Mucosa of descending colon (tissue), 3 donors: ENCODE results near the gene CKAP2L. TPM values are rescaled to one million over a fixed set of nuclear protein-coding genes. Genes with fewer than 3 reads are reported as not detected.

Experiments
- ATAC-seq: fragments of 200-7000 bp; cut with Tn5 transposase; one replicate; pipeline ENCODE4 v1.9.1; 2020; ENCODE audit warnings: mild to moderate bottlenecking, moderate library complexity
- DNase-seq, 3 donors: peaks; one replicate each; pipeline ENCODE4 v3.0.0-alpha.2; 2020
- H3K36me3 ChIP-seq: fragments of 200-600 bp; one replicate; pipeline ENCODE4 v1.8.0; 2021; ENCODE audit warnings: low read depth, mild to moderate bottlenecking
- H3K4me1 ChIP-seq: fragments of 200-600 bp; one replicate; pipeline ENCODE4 v1.8.0; 2021; ENCODE audit warnings: low read depth, mild to moderate bottlenecking
- H3K4me3 ChIP-seq: fragments of 200-600 bp; one replicate; pipeline ENCODE4 v1.8.0; 2021; ENCODE audit warnings: mild to moderate bottlenecking
- H3K9me3 ChIP-seq: fragments of 200-600 bp; one replicate; pipeline ENCODE4 v1.8.0; 2021; ENCODE audit warnings: mild to moderate bottlenecking
- intact Hi-C, 2 donors: fragments of 100-400 bp; cut with DNase I in 1 of 2; cut with micrococcal nuclease in 1 of 2; formaldehyde crosslinking; loops; one replicate each; pipeline versions ENCODE4 v1.11.0 to v1.11.1; 2022; cut with DNase I, micrococcal nuclease
- total RNA-seq, 3 donors: library from RNA; stranded (reverse); fragmentation: NEBNext Ultra II Directional in 2 of 3; extraction: Animal tissue kit (Norgen Biotek cat#: 25700) in 2 of 3; gene quantifications; one replicate each; pipeline versions ENCODE4 v1.2.1 to v1.2.4, GENCODE V29; 2021 to 2023
- TF ChIP-seq, protein P1 (sequence below): fragments of 200-600 bp; IDR thresholded peaks from one replicate; pipeline ENCODE4 v1.8.0; 2022; ENCODE audit warnings: antibody characterized with exemption, mild to moderate bottlenecking
- donor health status: DM: no; HTN: no; CAD: no; lungs with moderate emphysema.
- donor health status: DM: no; HTN: no; CAD: no.
- donor health status: DM: no; HTN: yes; CAD: no.

The CKAP2L gene
- total RNA-seq, 3 donors from 2014 or later: 1.2 to 9.5 (median 2.8) TPM

DNA sequence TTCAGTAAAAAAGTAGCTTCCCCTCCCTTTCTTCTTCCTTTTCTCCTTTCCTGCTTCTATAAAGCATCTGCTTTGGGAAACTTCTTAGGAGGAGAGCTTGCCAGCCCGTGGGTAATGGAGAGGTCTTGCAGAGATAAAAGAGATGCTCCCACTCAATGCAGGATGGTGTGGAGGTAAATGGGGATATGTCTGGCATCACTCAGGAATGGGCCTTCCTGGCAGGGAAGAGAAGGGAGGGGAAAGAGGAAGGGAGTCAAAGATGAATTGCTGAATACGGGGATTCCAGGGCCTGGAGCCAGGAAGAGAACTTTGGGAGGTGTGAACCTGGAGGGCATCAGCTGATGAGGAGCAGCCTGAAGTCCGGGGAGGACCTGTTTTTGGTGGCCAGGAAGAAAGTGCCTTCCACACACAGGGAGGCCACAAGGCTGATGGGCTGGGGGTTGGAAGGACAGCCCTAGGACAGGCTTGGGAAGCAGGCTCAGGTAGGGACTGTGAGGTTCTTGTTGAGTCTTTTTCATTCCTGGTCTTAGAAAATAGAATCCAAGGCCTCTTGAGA, 46.9 kb upstream of the CKAP2L start:
- peaks cover 7% of the 10 kb centered on the region for H3K4me1 ChIP-seq
- H3K4me3 ChIP-seq: no peak overlapping the region
- no peak for ATAC-seq
- TF ChIP-seq, protein P1, sequence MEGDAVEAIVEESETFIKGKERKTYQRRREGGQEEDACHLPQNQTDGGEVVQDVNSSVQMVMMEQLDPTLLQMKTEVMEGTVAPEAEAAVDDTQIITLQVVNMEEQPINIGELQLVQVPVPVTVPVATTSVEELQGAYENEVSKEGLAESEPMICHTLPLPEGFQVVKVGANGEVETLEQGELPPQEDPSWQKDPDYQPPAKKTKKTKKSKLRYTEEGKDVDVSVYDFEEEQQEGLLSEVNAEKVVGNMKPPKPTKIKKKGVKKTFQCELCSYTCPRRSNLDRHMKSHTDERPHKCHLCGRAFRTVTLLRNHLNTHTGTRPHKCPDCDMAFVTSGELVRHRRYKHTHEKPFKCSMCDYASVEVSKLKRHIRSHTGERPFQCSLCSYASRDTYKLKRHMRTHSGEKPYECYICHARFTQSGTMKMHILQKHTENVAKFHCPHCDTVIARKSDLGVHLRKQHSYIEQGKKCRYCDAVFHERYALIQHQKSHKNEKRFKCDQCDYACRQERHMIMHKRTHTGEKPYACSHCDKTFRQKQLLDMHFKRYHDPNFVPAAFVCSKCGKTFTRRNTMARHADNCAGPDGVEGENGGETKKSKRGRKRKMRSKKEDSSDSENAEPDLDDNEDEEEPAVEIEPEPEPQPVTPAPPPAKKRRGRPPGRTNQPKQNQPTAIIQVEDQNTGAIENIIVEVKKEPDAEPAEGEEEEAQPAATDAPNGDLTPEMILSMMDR: no peak
- no peaks in the 10 kb centered on the region for H3K9me3 ChIP-seq
- DNase-seq: no peak
- H3K36me3 ChIP-seq: no peaks in the 10 kb centered on the region
- intact Hi-C loops: no loop called here

DNA sequence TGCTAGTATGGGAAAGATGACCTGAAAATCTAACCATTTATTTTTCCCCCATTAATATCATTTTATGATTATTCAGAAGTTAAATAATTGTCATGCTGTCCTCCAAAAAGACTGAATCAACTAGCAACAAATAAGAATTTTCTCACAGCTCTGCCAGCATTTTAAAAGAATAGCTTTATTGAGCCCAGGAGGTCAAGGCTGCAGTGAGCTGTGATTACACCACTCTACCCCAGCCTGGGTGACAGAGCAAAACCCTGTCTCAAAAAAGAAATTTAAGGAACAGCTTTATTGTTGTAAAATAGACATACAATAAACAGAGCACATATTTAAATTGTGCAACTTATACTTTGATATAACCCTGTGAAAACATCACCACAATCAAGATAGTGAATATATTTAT, 44.7 kb upstream of the CKAP2L start:
- Histone ChIP-seq H3K4me1 (peaks cover 7% of the 10 kb centered on the region), H3K4me3 (no peak overlapping the region), H3K9me3 (no peaks in the 10 kb centered on the region), H3K36me3 (no peaks in the 10 kb centered on the region)
- ATAC-seq: no peak
- TF ChIP-seq, protein P1: no peak
- DNase-seq: no peak
- intact Hi-C loops: no loop called here

DNA sequence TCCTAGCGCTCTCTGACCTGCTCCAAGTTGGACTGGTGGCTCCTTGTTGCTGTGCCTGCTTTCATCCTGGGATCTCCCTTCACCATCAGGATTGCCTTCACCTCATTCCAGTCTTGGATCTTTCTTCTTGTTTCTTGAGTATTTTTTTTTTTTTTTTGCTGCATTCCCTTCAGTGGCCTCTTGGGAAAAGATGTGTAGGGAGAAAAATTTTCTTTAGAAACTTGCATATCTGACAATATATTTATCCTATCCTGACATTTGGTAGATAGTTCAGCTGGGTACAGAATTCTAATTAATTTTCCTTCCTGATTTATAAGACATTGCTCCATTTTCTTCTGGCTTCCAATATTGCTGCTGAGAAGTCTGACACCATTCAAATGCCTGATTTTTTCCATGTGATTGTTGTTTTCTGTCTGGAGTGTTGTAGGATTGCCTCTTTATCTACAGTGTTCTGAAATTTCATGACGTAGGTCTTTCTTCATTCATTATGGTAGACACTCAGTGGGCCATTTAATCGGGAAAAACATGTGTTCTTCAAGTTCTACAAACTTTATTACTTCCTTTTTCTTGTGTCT, 42.9 kb upstream of the CKAP2L start:
- intact Hi-C loops: no loop called here
- TF ChIP-seq, protein P1: no peak
- no peaks in the 10 kb centered on the region for H3K9me3 ChIP-seq

DNA sequence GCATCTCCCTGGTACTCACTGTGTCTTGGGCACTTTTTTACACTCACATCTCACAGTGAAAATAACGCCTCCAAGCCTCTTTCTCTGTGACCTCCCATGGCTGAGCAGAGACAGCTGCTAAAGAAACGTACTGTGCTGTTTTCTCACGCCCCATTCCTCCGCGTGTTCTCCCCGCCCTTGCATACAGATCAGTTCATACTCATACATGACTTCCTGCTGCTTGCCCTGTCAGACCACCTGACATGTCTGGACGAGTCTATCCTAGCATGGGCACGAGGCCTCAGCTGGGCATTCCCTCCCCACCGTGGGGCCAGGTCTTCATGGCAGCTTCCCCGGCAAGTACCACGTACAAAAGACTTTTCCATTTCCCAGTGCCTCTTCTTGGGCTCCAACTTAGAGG, 41.1 kb upstream of the CKAP2L start:
- no peaks in the 10 kb centered on the region for H3K4me1 ChIP-seq
- intact Hi-C loops: no loop called here
- H3K9me3 ChIP-seq: no peaks in the 10 kb centered on the region
- DNase-seq (no peak), ATAC-seq (no peak)
- H3K4me3 ChIP-seq: no peak overlapping the region
- no peaks in the 10 kb centered on the region for H3K36me3 ChIP-seq
- TF ChIP-seq, protein P1: no peak

More for the DNA sequence above, 42.9 kb upstream of the CKAP2L start:
- ATAC-seq (no peak), DNase-seq (no peak)
- H3K36me3 ChIP-seq: no peaks in the 10 kb centered on the region
- peaks cover 7% of the 10 kb centered on the region for H3K4me1 ChIP-seq
- no peak overlapping the region for H3K4me3 ChIP-seq

DNA sequence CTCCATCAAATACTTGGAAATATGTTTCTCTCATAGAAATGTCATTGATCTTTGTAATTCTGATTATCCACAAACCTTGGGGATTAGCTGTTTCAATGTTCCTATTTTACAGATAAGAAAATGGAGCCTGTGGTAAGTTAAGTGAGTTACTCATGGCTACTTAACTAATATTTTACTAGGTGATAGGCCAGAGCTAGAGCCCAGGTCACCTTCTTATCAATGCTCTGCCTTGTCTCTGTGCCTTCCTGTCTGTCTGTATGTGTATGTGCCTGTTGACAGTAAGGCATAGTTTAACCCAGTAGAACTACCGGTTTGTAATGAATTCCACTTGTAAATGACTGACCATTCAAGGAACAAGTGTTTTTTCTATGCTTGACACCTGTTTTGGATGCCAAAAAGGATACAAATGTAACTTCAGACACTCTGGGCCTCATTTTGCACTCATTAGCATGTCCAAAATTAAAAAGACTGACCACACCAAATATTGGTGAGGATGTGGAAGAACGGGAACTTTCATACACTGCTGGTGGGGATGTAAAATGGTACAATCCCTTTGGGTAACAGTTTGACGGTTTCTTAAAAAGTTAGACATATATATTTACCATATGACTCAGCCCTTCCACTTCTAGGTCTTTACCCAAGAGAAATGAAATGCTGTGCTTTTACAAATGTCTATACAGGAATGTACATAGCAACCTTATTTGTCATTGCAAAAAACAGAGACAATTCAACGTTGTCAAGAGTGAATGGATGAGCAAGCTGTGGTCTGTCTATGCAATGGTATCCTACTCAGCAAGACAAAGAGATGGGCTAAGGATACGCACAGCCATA, 39.5 kb upstream of the CKAP2L start:
- intact Hi-C loops: no loop called here
- H3K9me3 ChIP-seq: no peaks in the 10 kb centered on the region
- TF ChIP-seq, protein P1: no peak
- H3K36me3 ChIP-seq: no peaks in the 10 kb centered on the region
- H3K4me3 ChIP-seq: no peak overlapping the region
- ATAC-seq: no peak
- H3K4me1 ChIP-seq: no peaks in the 10 kb centered on the region
- no peak for DNase-seq
